ENCODE data around the gene CCDC88C.

Gene CCDC88C

GRCh38 chr14:91283666-91284065 is 134.0 kb downstream of the CCDC88C start:
- Histone ChIP-seq H2AFZ (ENCODE audit: low read depth, low read length) (no peak overlapping the region), H3K9ac (ENCODE audit: low read length) (no peak overlapping the region), H3K4me3 (ENCODE audit: low read length) (no peak overlapping the region), H3K4me2 (ENCODE audit: low read length) (no peak overlapping the region), H3K4me1 (ENCODE audit: low read length) (no peaks in the 10 kb centered on the region), H3K27ac (ENCODE audit: low read length) (no peak overlapping the region), H3K27me3 (ENCODE audit: low read depth, low read length) (no peaks in the 10 kb centered on the region), H3K36me3 (replicated peaks; ENCODE audit: low read depth, low read length) (peaks cover 86% of the 10 kb centered on the region), H4K20me1 (ENCODE audit: insufficient read depth, low read length) (no peaks in the 10 kb centered on the region; the same call in 1 of the 2 replicates), H3K9me3 (ENCODE audit: insufficient read depth, low read length) (no peaks in the 10 kb centered on the region), H3K79me2 (ENCODE audit: low read length) (no peaks in the 10 kb centered on the region; the same call in 1 of the 2 replicates)
- TF ChIP-seq CTCF (IDR thresholded peaks at IDR 0.05; ENCODE audit: low read depth, low read length) (no peak), EZH2phosphoT487 (IDR thresholded peaks at IDR 0.05; ENCODE audit: low read depth) (no peak)

DNA sequence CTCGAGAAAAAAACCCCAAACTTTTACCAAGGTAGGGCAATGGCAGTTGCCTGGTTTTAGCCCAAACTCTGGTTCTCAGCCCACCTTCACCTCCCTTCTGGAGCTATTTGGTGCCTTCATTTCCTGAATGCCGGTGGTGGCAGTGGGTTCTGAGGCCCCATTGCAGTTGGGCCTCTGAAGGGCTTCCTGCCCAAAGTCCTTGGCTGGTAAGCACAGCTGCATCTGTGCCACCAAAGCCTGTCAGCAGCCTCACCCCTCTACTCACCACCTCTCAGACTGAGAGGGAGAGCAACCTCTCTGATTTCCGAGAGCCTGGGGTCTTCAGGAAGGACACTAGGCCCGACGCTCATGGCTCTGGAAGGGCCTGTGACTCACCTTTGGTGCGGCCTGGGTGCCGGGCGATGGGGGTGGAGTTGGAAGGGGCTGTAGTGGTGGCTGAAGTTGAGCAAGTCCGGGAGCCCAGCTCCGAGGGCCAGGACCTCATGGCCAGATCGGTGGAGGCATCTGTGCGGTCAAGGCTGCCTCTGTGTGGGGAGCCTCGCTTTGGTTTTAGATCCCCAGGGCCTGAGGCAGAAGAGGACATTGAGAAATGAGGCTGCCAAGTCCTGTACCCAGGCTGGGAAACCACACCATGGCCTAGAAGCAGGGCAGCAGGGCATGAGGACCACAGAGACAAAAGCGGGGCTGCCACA is 134.5 kb downstream of the CCDC88C start:
- H3K9ac ChIP-seq (ENCODE audit: low read length): no peak overlapping the region
- TF ChIP-seq CTCF (IDR thresholded peaks at IDR 0.05; ENCODE audit: low read depth, low read length) (no peak), EZH2phosphoT487 (IDR thresholded peaks at IDR 0.05; ENCODE audit: low read depth) (no peak)
- peaks cover 89% of the 10 kb centered on the region for H3K36me3 ChIP-seq (replicated peaks; ENCODE audit: low read depth, low read length)
- H3K4me3 ChIP-seq (ENCODE audit: low read length): no peak overlapping the region
- no peaks in the 10 kb centered on the region for H3K27me3 ChIP-seq (ENCODE audit: low read depth, low read length)
- H3K4me1 ChIP-seq (ENCODE audit: low read length): no peaks in the 10 kb centered on the region
- no peaks in the 10 kb centered on the region; the same call in 1 of the 2 replicates for H4K20me1 ChIP-seq (ENCODE audit: insufficient read depth, low read length)
- no peak overlapping the region for H3K27ac ChIP-seq (ENCODE audit: low read length)
- H2AFZ ChIP-seq (ENCODE audit: low read depth, low read length): no peak overlapping the region
- no peaks in the 10 kb centered on the region for H3K9me3 ChIP-seq (ENCODE audit: insufficient read depth, low read length)
- H3K4me2 ChIP-seq (ENCODE audit: low read length): no peak overlapping the region
- no peaks in the 10 kb centered on the region; the same call in 1 of the 2 replicates for H3K79me2 ChIP-seq (ENCODE audit: low read length)

DNA sequence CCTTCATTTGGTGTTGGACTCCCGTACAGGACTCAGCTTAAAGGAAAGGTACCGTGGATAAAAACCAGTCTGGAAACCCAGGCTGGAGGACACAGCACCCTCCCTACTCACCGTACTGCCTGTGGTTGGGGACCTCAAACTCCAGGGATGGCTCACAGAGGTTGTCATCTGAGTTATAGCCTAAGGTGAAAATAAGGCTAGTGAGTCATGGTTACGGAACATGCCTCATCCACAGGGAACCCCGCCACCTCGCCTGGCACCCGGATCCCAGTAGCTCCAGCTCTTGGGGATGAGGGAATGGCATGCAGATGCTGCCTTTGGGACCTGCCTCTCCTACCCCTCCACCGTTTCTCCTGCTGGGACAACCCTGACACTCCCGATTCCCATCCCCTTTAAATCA is 136.3 kb downstream of the CCDC88C start:
- H3K4me2 ChIP-seq (ENCODE audit: low read length): no peak overlapping the region
- H2AFZ ChIP-seq (ENCODE audit: low read depth, low read length): no peak overlapping the region
- H4K20me1 ChIP-seq (ENCODE audit: insufficient read depth, low read length): no peaks in the 10 kb centered on the region
- H3K36me3 ChIP-seq (replicated peaks; ENCODE audit: low read depth, low read length): peaks cover 94% of the 10 kb centered on the region
- no peak overlapping the region for H3K4me3 ChIP-seq (ENCODE audit: low read length)
- no peaks in the 10 kb centered on the region for H3K4me1 ChIP-seq (ENCODE audit: low read length)
- H3K27ac ChIP-seq (ENCODE audit: low read length): no peak overlapping the region
- TF ChIP-seq CTCF (IDR thresholded peaks at IDR 0.05; ENCODE audit: low read depth, low read length): no peak
- no peak for TF ChIP-seq EZH2phosphoT487 (IDR thresholded peaks at IDR 0.05; ENCODE audit: low read depth)
- no peak overlapping the region for H3K9ac ChIP-seq (ENCODE audit: low read length)
- no peaks in the 10 kb centered on the region; the same call in 1 of the 2 replicates for H3K79me2 ChIP-seq (ENCODE audit: low read length)
- H3K27me3 ChIP-seq (ENCODE audit: low read depth, low read length): no peaks in the 10 kb centered on the region
- no peaks in the 10 kb centered on the region for H3K9me3 ChIP-seq (ENCODE audit: insufficient read depth, low read length)

GRCh38 chr14:91280129-91280528 is 137.5 kb downstream of the CCDC88C start:
- Histone ChIP-seq H4K20me1 (ENCODE audit: insufficient read depth, low read length) (no peaks in the 10 kb centered on the region), H3K9ac (ENCODE audit: low read length) (no peak overlapping the region), H3K4me3 (ENCODE audit: low read length) (no peak overlapping the region), H2AFZ (ENCODE audit: low read depth, low read length) (no peak overlapping the region), H3K36me3 (replicated peaks; ENCODE audit: low read depth, low read length) (peaks cover 88% of the 10 kb centered on the region), H3K4me1 (ENCODE audit: low read length) (no peaks in the 10 kb centered on the region), H3K27ac (ENCODE audit: low read length) (no peak overlapping the region), H3K4me2 (ENCODE audit: low read length) (no peak overlapping the region), H3K9me3 (ENCODE audit: insufficient read depth, low read length) (no peaks in the 10 kb centered on the region), H3K27me3 (ENCODE audit: low read depth, low read length) (no peaks in the 10 kb centered on the region), H3K79me2 (ENCODE audit: low read length) (no peaks in the 10 kb centered on the region; the same call in 1 of the 2 replicates)
- TF ChIP-seq CTCF (IDR thresholded peaks at IDR 0.05; ENCODE audit: low read depth, low read length): no peak
- no peak for TF ChIP-seq EZH2phosphoT487 (IDR thresholded peaks at IDR 0.05; ENCODE audit: low read depth)

All from OCI-LY3 (cell line).